Neural cell (in vitro differentiated cells): Measurements from ENCODE around the gene MED29.

Experiments
- CTCF ChIP-seq: fragments of 450-650 bp; IDR thresholded peaks from 2 replicates; pipeline ENCODE4 v1.5.1; 2014; ENCODE audit warnings: antibody characterized with exemption, mild to moderate bottlenecking, moderate library complexity; ENCODE audit not compliant: poor library complexity, severe bottlenecking
- EP300 ChIP-seq: fragments of 450-650 bp; conservative IDR thresholded peaks from 2 replicates; pipeline ENCODE4 v1.6.1; 2014; ENCODE audit warnings: antibody characterized with exemption, mild to moderate bottlenecking, moderate library complexity; ENCODE audit not compliant: poor library complexity, severe bottlenecking
- EZH2 ChIP-seq: fragments of 200-600, 300-800 bp; shearing (Covaris generic), sonication (generic); IDR thresholded peaks from 2 replicates; pipeline ENCODE4 v1.6.1; 2014; ENCODE audit warnings: antibody characterized with exemption, low read length, borderline replicate concordance, mild to moderate bottlenecking; ENCODE audit not compliant: insufficient read depth, poor library complexity, severe bottlenecking
- MXI1 ChIP-seq: fragments of 450-650 bp; conservative IDR thresholded peaks from 2 replicates; pipeline ENCODE4 v1.6.1; 2014; ENCODE audit warnings: antibody characterized with exemption, mild to moderate bottlenecking; ENCODE audit not compliant: poor library complexity, severe bottlenecking
- POLR2AphosphoS5 ChIP-seq: IDR thresholded peaks from 2 replicates; pipeline ENCODE4 v1.6.1; 2012
- RAD21 ChIP-seq: fragments of 450-650 bp; conservative IDR thresholded peaks from 2 replicates; pipeline ENCODE4 v1.6.1; 2014; ENCODE audit warnings: antibody characterized with exemption, mild to moderate bottlenecking, moderate library complexity
- REST ChIP-seq: IDR thresholded peaks from 2 replicates; pipeline ENCODE4 v1.6.1; 2012; ENCODE audit warnings: borderline replicate concordance
- SMC3 ChIP-seq: fragments of 450-650 bp; conservative IDR thresholded peaks from 2 replicates; pipeline ENCODE4 v1.6.1; 2014; ENCODE audit warnings: antibody characterized with exemption, mild to moderate bottlenecking, moderate library complexity; ENCODE audit not compliant: poor library complexity
- TAF1 ChIP-seq: IDR thresholded peaks from 2 replicates; pipeline ENCODE4 v1.6.1; 2012; ENCODE audit warnings: low read depth

GRCh38 chr19:39430675-39431593, 39.8 kb downstream of the MED29 start:
- TF ChIP-seq CTCF (no peak), POLR2AphosphoS5 (peak; percentile 18), MXI1 (no peak), REST (no peak), EP300 (no peak), SMC3 (no peak), RAD21 (no peak), EZH2 (no peak), TAF1 (no peak)
